Right atrium auricular region (tissue), 2 donors: ENCODE measurements around the gene TMEM163. TPM values are rescaled to one million over a fixed set of nuclear protein-coding genes. Genes with fewer than 3 reads are reported as not detected.
"Not testable (repeated sequence)": the region's sequence is repeated elsewhere in the genome, so short reads cannot be mapped to it uniquely, and the experiment has no call there.

Experiments used
- DNase-seq: peaks from one replicate; pipeline ENCODE4 v3.0.0-alpha.2; 2019; ENCODE audit warnings: low spot score
- H3K27ac ChIP-seq, 2 donors: fragments of 200-600 bp; sonication (generic); 1 replicate in 1 of 2; 2 replicates in 1 of 2; pipeline ENCODE4 v1.5.1; 2016 to 2019
- H3K27me3 ChIP-seq, 2 donors: fragments of 200-600 bp; sonication (generic); one replicate each; pipeline versions ENCODE4 v1.5.1 to v1.6.0; 2017 to 2019
- H3K36me3 ChIP-seq: fragments of 200-600 bp; sonication (generic); one replicate; pipeline ENCODE4 v1.5.1; 2016
- H3K4me1 ChIP-seq, 2 donors: fragments of 200-600 bp; sonication (generic); one replicate each; pipeline versions ENCODE4 v1.5.1 to v1.6.0; 2017 to 2019
- H3K4me3 ChIP-seq, 2 donors: fragments of 200-600 bp; sonication (generic); 1 replicate in 1 of 2; 2 replicates in 1 of 2; pipeline ENCODE4 v1.5.1; 2017 to 2019; ENCODE audit warnings: mild to moderate bottlenecking in 1 of 2, moderate library complexity in 1 of 2
- H3K9me3 ChIP-seq, 2 donors: fragments of 200-600 bp; sonication (generic); one replicate each; pipeline ENCODE4 v1.5.1; 2019
- CTCF ChIP-seq, 2 donors: fragments of 200-600 bp; sonication (generic); IDR thresholded peaks; one replicate each; pipeline ENCODE4 v1.5.1; 2019; ENCODE audit warnings: antibody characterized with exemption in 2 of 2
- total RNA-seq, 2 donors: library from RNA; depleted of rRNA; stranded (reverse); fragments of >200 nt; gene quantifications; one replicate each; pipeline ENCODE4 v1.1.0, GENCODE V29; 2016

TMEM163 gene
- total RNA-seq, 2 donors from 2014 or later: 3.1 to 8.9 TPM

DNA sequence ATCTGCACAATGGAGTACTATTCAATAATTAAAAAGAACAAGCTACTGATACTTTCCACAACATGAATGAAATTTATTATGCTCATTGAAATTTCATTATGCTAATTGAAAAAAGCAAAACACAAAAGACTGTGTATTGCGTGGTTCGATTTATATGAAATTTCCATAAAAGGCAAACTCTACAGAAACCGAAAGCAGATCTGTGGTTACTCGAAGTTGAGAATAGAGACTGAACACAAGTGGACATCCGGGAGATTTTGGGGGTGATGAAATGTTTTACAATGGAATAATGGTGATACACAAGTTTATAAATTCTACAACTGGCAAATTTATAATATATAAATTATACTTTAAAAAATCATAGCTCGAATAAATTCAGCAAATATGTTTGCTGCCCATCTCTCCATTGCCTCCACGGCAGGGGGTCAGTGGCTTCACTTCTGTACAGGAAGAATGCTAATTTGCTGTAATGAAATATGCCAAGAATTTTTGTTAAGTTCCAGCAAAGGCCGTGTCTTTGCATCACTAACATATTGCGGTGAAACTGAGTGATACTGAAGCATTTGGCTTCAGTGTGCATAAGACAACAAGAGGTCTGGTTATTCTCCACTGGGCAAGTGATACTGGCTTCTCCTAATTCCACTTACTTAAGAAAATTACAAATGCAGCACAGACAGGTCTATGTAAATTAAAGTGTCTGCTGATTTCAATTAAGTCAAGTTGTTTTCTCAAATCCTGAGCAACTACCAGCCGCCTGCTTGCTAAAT, 96.7 kb downstream of the TMEM163 start:
- H3K9me3 ChIP-seq: peaks cover 0 to 12% of the 10 kb centered on the region in 2 donors
- no peak overlapping the region for H3K27ac ChIP-seq
- no peaks in the 10 kb centered on the region for H3K4me1 ChIP-seq
- no peak for DNase-seq
- no peak overlapping the region for H3K4me3 ChIP-seq
- no peaks in the 10 kb centered on the region for H3K36me3 ChIP-seq
- no peak for TF ChIP-seq CTCF (IDR thresholded peaks at IDR 0.05)
- H3K27me3 ChIP-seq: no peaks in the 10 kb centered on the region

- no peak for TF ChIP-seq CTCF (IDR thresholded peaks at IDR 0.05)
- no peak overlapping the region for H3K27ac ChIP-seq
- H3K4me1 ChIP-seq: no peaks in the 10 kb centered on the region
- H3K36me3 ChIP-seq: no peaks in the 10 kb centered on the region
- H3K4me3 ChIP-seq: no peak overlapping the region
- H3K27me3 ChIP-seq: no peaks in the 10 kb centered on the region
- no peak for DNase-seq
- H3K9me3 ChIP-seq: peaks cover 0 to 12% of the 10 kb centered on the region in 2 donors
Measured at GRCh38 chr2:134619250-134619649, 99.5 kb downstream of the TMEM163 start.

- H3K36me3 ChIP-seq, H3K27ac ChIP-seq, H3K4me1 ChIP-seq, DNase-seq, H3K4me3 ChIP-seq, H3K27me3 ChIP-seq: not testable (repeated sequence)
- H3K9me3 ChIP-seq: peaks cover 0 to 26% of the 10 kb centered on the region in 2 donors
Measured at GRCh38 chr2:134615480-134615879, 103.3 kb downstream of the TMEM163 start.

- DNase-seq: no peak
- Histone ChIP-seq H3K36me3 (no peaks in the 10 kb centered on the region), H3K27ac (no peak overlapping the region), H3K27me3 (no peaks in the 10 kb centered on the region), H3K4me3 (no peak overlapping the region), H3K9me3 (peaks cover 0 to 14% of the 10 kb centered on the region in 2 donors), H3K4me1 (no peaks in the 10 kb centered on the region)
- no peak for TF ChIP-seq CTCF (IDR thresholded peaks at IDR 0.05)
Measured at GRCh38 chr2:134611316-134611715, 107.5 kb downstream of the TMEM163 start.

- Histone ChIP-seq H3K4me1 (no peaks in the 10 kb centered on the region), H3K27me3 (no peaks in the 10 kb centered on the region), H3K36me3 (no peaks in the 10 kb centered on the region), H3K27ac (peak overlapping the region in 1 of 2 donors; percentile 20), H3K4me3 (no peak overlapping the region), H3K9me3 (peaks cover 0 to 14% of the 10 kb centered on the region in 2 donors)
- TF ChIP-seq CTCF (IDR thresholded peaks at IDR 0.05): no peak
- DNase-seq: no peak
Measured at GRCh38 chr2:134610871-134611270, 107.9 kb downstream of the TMEM163 start.

GRCh38 chr2:134609924-134610513, 108.8 kb downstream of the TMEM163 start:
- no peak for TF ChIP-seq CTCF (IDR thresholded peaks at IDR 0.05)
- H3K27ac ChIP-seq: peak overlapping the region in 1 of 2 donors; percentile 20
- DNase-seq: no peak
- no peaks in the 10 kb centered on the region for H3K36me3 ChIP-seq
- H3K4me3 ChIP-seq: no peak overlapping the region
- no peaks in the 10 kb centered on the region for H3K4me1 ChIP-seq
- H3K9me3 ChIP-seq: peaks cover 0 to 14% of the 10 kb centered on the region in 2 donors
- H3K27me3 ChIP-seq: no peaks in the 10 kb centered on the region
